CD4-positive, alpha-beta T cell (primary cell): ENCODE data around the gene TRAIP. TPM values are rescaled to one million over a fixed set of nuclear protein-coding genes. Genes with fewer than 3 reads are reported as not detected.

Source experiments
- ATAC-seq: fragments of 200-7000 bp; cut with Tn5 transposase; one replicate; pipeline ENCODE4 v1.10.0; 2022; ENCODE audit warnings: mild to moderate bottlenecking; ENCODE audit not compliant: poor library complexity
- CTCF ChIA-PET: fragments of 350-600 bp; sonication (Branson Sonifier 250); formaldehyde crosslinking; loops from one replicate; lab custom pipeline; 2021; ENCODE audit warnings: antibody characterized with exemption, inconsistent platforms; lab: Charles Lee
- POLR2A ChIA-PET: fragments of 350-600 bp; sonication (Branson Sonifier 250); formaldehyde crosslinking; loops from one replicate; lab custom pipeline; 2021; ENCODE audit warnings: antibody characterized with exemption, inconsistent platforms; lab: Charles Lee
- DNase-seq, 14 experiments: peaks; one replicate each; pipeline ENCODE4 v3.0.0-alpha.2; 2013 to 2020; ENCODE audit warnings: mixed read lengths in 2 of 14
- H3K27ac ChIP-seq, 2 donors: one replicate each; pipeline versions ENCODE4 v1.5.1 to v1.7.0; 2013; ENCODE audit warnings: low read length in 2 of 2, low read depth in 1 of 2, mild to moderate bottlenecking in 1 of 2
- H3K27me3 ChIP-seq, 2 experiments: 1 replicate in 1 of 2; 2 replicates in 1 of 2; pipeline versions ENCODE4 v1.6.1 to v1.7.0; 2013; ENCODE audit warnings: low read length in 2 of 2, control low read depth in 1 of 2, mild to moderate bottlenecking in 1 of 2, moderate library complexity in 1 of 2; ENCODE audit not compliant: insufficient read depth in 2 of 2, control insufficient read depth in 1 of 2
- H3K36me3 ChIP-seq: one replicate; pipeline ENCODE4 v1.6.1; 2013; ENCODE audit warnings: low read length, control low read depth; ENCODE audit not compliant: insufficient read depth
- H3K4me1 ChIP-seq: one replicate; pipeline ENCODE4 v1.6.1; 2013; ENCODE audit warnings: low read length, control low read depth; ENCODE audit not compliant: insufficient read depth
- H3K4me3 ChIP-seq: one replicate; pipeline ENCODE4 v1.5.1; 2013; ENCODE audit warnings: mild to moderate bottlenecking, low read length, moderate library complexity
- H3K9me3 ChIP-seq, 2 experiments: 1 replicate in 1 of 2; 2 replicates in 1 of 2; pipeline versions ENCODE4 v1.6.1 to v1.7.0; 2013; ENCODE audit warnings: low read length in 2 of 2, mild to moderate bottlenecking in 2 of 2, control low read depth in 1 of 2, moderate library complexity in 1 of 2; ENCODE audit not compliant: control insufficient read depth in 1 of 2, insufficient read depth in 1 of 2
- H3K27ac Mint-ChIP-seq: one replicate; pipeline ENCODE4 v1.8.0; 2020; ENCODE audit warnings: mixed read lengths
- H3K27me3 Mint-ChIP-seq: one replicate; pipeline ENCODE4 v1.8.0; 2021; ENCODE audit warnings: mixed read lengths
- H3K36me3 Mint-ChIP-seq: one replicate; pipeline ENCODE4 v1.8.0; 2021; ENCODE audit warnings: low read depth, mixed read lengths
- H3K4me1 Mint-ChIP-seq: one replicate; pipeline ENCODE4 v1.8.0; 2021; ENCODE audit warnings: low read depth, mixed read lengths
- H3K4me3 Mint-ChIP-seq: one replicate; pipeline ENCODE4 v1.8.0; 2020; ENCODE audit warnings: mild to moderate bottlenecking, mixed read lengths
- H3K9me3 Mint-ChIP-seq: one replicate; pipeline ENCODE4 v1.8.0; 2020; ENCODE audit warnings: mixed read lengths
- CTCF ChIP-seq: fragments of 200-600 bp; IDR thresholded peaks from one replicate; pipeline ENCODE4 v1.8.0; 2022; ENCODE audit warnings: antibody characterized with exemption, mild to moderate bottlenecking
- intact Hi-C, 2 experiments: fragments of 100-400 bp; cut with DNase I in 1 of 2; cut with micrococcal nuclease in 1 of 2; formaldehyde crosslinking; loops; one replicate each; pipeline versions ENCODE4 v1.15.1 to v1.9.0; 2023 to 2025; cut with DNase I, micrococcal nuclease
- total RNA-seq, 174 experiments: library from RNA in 2 of 174; stranded (reverse) in 2 of 174; gene quantifications; one replicate each; pipeline ENCODE4 v1.2.3 and lab custom pipeline; 2021 to 2026

The TRAIP gene
- total RNA-seq, 2 experiments from 2014 or later: 2.4 TPM

GRCh38 chr3:49841806-49842205 lies 14.6 kb downstream of the TRAIP start:
- ATAC-seq (no peak), DNase-seq (no peak)
- Histone ChIP-seq H3K36me3 (peaks cover 2% of the 10 kb centered on the region), H3K27ac (no peak overlapping the region), H3K4me1 (peaks cover 3% of the 10 kb centered on the region), H3K9me3 (no peaks in the 10 kb centered on the region), H3K27me3 (no peaks in the 10 kb centered on the region), H3K4me3 (no peak overlapping the region)
- Mint-ChIP-seq H3K36me3 (no peaks in the 10 kb centered on the region), H3K9me3 (no peaks in the 10 kb centered on the region), H3K27ac (no peak overlapping the region), H3K4me1 (no peaks in the 10 kb centered on the region), H3K27me3 (no peaks in the 10 kb centered on the region), H3K4me3 (no peak overlapping the region)
- ChIA-PET POLR2A (interaction anchor here (2.8 kb wide), 1 partner anchor 39 kb away, joined by 11 read pairs; the partner anchor contains the start of gene INKA1), CTCF (interaction anchor here (4.2 kb wide), 1 partner anchor 38 kb away, joined by 103 read pairs; the partner anchor contains the start of gene INKA1)
- no peak for TF ChIP-seq CTCF
- intact Hi-C loops: loop anchor here in 1 of 2 experiments (5.0 kb wide), 1 partner anchor 65 kb away; no protein-coding TSS in a partner anchor

GRCh38 chr3:49841126-49841696 lies 15.2 kb downstream of the TRAIP start:
- Mint-ChIP-seq H3K36me3 (no peaks in the 10 kb centered on the region), H3K4me1 (no peaks in the 10 kb centered on the region), H3K27me3 (no peaks in the 10 kb centered on the region), H3K9me3 (no peaks in the 10 kb centered on the region), H3K27ac (no peak overlapping the region), H3K4me3 (no peak overlapping the region)
- ATAC-seq (no peak), DNase-seq (peak in 1 of 14 experiments; percentile 15)
- CTCF ChIA-PET: interaction anchor here (4.2 kb wide), 1 partner anchor 38 kb away, joined by 103 read pairs; the partner anchor contains the start of gene INKA1
- Histone ChIP-seq H3K4me3 (no peak overlapping the region), H3K9me3 (no peaks in the 10 kb centered on the region), H3K4me1 (peaks cover 3% of the 10 kb centered on the region), H3K27ac (no peak overlapping the region), H3K36me3 (peaks cover 2% of the 10 kb centered on the region), H3K27me3 (no peaks in the 10 kb centered on the region)
- POLR2A ChIA-PET: interaction anchor here (2.8 kb wide), 1 partner anchor 38 kb away, joined by 11 read pairs; the partner anchor contains the start of gene INKA1
- intact Hi-C loops: loop anchor here in 1 of 2 experiments (5.0 kb wide), 1 partner anchor 66 kb away; no protein-coding TSS in a partner anchor
- TF ChIP-seq CTCF: peak; percentile 12

- H3K27ac ChIP-seq: no peak overlapping the region
- no peaks in the 10 kb centered on the region for H3K9me3 ChIP-seq
- Mint-ChIP-seq H3K4me3 (no peak overlapping the region), H3K27ac (no peak overlapping the region), H3K27me3 (no peaks in the 10 kb centered on the region), H3K4me1 (no peaks in the 10 kb centered on the region), H3K9me3 (no peaks in the 10 kb centered on the region), H3K36me3 (no peaks in the 10 kb centered on the region)
- no peak for DNase-seq
- no peak for TF ChIP-seq CTCF
- ATAC-seq: no peak
- H3K4me1 ChIP-seq: peaks cover 3% of the 10 kb centered on the region
- ChIA-PET CTCF (interaction anchor here (0.8 to 4.2 kb wide), 2 partner anchors 37 to 41 kb away, joined by 3 to 103 read pairs; partner anchors contain the start of genes CDHR4 and INKA1), POLR2A (interaction anchor here (2.8 kb wide), 1 partner anchor 37 kb away, joined by 11 read pairs; the partner anchor contains the start of gene INKA1)
- no peaks in the 10 kb centered on the region for H3K36me3 ChIP-seq
- intact Hi-C loops: loop anchor here in 1 of 2 experiments (5.0 kb wide), 1 partner anchor 67 kb away; no protein-coding TSS in a partner anchor
- H3K27me3 ChIP-seq: no peaks in the 10 kb centered on the region
- no peak overlapping the region for H3K4me3 ChIP-seq
Measured at GRCh38 chr3:49840388-49840787, 16.0 kb downstream of the TRAIP start.
